Activated CD8-positive, alpha-beta memory T cell treated with anti-CD3 and anti-CD28 coated beads for 1 hour (primary cell): Measurements from ENCODE around the gene KCTD21.
"Not testable (repeated sequence)": the region's sequence is repeated elsewhere in the genome, so short reads cannot be mapped to it uniquely, and the experiment has no call there.

Experiments used
- DNase-seq, 2 donors: peaks; one replicate each; pipeline ENCODE4 v3.0.0-alpha.2; 2020; ENCODE audit warnings: low read depth in 1 of 2; ENCODE audit errors: extremely low read depth in 1 of 2

Gene KCTD21, protein sequence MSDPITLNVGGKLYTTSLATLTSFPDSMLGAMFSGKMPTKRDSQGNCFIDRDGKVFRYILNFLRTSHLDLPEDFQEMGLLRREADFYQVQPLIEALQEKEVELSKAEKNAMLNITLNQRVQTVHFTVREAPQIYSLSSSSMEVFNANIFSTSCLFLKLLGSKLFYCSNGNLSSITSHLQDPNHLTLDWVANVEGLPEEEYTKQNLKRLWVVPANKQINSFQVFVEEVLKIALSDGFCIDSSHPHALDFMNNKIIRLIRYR

DNA sequence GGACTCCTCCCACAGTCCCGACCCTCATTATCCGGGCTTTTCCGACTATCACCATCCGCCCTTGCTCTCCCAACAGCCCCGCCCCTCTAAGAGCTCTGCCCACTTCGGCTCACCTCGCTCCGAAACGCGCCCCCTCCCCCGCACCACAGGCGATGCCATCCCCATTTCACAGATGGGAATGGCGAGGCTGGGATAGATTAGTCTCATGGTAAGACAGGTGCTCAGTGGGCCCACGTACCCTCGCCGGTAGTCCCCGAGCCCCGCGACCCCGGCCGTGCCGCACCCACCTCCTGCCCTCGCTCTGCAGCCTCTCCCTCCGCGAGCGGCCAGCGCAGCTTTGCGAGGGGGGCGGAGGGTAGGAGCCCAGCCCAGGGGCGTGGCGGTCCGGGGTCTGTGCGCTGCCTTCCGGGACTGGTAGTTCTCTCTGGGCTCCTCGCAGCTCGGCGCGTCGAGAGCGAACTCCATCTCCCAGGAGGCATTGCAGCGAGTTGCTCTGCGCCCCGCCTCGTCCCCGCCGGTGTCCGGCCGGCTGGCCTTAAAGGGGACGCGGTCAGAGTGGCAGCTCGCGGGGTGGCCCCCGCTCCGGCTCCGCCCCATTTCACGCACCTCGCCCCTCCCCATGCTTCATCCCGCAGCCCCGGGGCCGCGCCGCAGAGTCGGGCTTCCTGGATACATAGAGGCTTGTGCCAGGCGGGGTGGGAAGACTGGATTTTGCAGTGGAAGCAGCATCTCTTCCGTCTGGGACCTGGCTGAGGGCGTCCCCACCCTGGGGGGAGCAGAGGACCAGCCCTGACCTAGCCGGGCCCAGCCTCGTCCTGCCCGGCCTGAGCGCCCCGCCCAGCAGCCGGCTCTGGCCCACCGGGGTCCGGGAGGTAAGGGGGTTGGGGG lies at the start of gene KCTD21, which contains the start of gene USP35:
TSS of gene KCTD21 (minus strand) at position 341 of the 888 bp plus-strand sequence. CDS start 14,072 bp downstream, outside the sequence.
TSS of gene USP35 (plus strand) at position 634 of the 888 bp plus-strand sequence. CDS start 7,327 bp downstream, outside the sequence.
- peak; percentile 72 to 84 for DNase-seq

DNA sequence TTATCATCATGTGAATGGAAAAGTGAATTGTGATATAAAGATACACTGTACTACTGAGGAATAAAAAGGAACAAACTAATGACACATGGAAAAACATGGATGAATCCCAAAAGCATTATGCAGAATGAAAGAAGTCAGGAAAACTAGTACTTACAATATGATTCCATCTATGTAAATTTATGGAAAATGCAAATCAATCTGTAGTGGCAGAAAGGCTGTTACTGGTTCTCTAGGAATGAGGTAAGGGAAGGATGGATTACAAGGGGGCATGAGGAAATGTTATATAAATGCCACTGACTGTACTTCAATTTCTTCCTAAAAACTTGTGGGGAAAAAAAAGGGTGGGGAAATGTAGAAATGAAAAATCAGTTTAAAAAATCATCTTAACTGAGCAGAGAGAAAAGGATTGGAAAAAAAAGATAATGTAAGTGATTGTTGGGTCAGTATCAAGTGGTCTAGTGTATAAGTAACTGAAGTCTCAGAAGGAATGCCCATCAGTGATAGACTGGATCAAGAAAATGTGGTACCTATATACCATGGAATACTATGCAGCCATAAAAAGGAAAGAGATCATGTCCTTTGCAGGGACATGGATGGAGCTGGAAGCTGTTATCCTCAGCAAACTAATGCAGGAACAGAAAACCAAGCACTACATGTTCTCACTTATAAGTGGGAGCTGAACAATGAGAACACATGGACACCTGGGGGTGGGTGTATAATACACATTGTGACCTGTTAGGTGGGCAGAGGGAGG lies 49.0 kb upstream of the KCTD21 start:
- no peak for DNase-seq

DNA sequence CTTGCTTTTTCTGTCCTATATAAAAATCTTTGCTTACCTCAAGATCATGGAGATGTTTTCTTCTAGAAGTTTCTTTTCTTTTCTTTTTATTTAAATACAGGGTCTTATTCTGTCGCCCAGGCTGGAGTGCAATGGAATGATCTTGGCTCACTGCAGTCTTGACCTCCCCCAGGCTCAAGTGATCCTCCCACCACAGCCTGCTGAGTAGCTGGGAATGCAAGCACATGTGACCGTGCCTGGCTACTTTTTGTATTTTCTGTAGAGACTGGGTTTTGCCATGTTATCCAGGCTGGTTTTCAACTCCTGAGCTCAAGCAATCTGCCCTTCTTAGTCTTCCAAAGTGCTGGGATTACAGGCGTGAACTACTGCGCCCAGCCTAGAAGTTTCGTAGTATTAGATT lies 45.6 kb upstream of the KCTD21 start:
- no peak for DNase-seq

DNA sequence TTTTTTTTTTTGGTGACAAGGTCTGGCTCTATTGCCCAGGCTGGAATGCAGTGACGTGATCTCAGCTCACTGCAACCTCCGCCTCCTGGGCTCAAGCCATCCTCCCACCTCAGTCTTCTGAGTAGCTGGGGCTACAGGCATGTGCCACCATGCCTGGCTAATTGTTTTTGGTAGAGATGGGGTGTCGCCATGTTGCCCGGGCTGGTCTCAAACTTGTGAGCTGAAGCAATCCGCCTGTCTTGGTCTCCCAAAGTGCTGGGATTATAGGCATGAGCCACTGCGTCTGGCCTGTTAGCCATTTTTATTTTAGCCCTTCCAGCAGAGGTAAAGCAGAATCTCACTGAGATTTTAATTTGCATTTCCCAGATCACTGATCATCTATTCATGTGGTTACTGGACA lies 44.6 kb upstream of the KCTD21 start:
- not testable (repeated sequence) for DNase-seq

DNA sequence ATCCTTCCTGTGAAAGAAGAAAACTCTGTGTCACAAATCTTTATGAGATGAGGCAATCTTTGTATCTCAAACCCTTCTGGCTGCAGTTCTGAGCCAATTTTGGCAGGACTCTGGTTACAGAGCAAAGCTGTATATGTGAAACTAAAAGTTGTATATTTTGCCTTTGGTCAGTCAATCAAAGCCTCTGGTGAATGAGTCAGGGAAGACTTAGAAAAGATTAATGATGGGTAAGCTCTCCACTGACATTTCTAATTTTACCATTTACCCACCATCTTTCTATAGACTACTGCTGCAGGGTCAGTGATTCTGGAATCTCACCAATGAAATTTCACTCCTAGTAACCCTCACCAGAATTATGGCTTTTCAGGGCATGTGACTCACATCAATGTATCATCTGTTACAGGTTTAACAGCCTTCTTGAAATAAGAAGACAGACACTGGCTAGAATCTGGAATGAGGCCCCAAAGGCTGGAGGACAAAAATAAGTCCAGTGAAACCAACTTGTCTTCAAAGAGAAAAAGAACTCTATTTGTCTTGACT lies 43.6 kb upstream of the KCTD21 start:
- DNase-seq, result no peak

DNA sequence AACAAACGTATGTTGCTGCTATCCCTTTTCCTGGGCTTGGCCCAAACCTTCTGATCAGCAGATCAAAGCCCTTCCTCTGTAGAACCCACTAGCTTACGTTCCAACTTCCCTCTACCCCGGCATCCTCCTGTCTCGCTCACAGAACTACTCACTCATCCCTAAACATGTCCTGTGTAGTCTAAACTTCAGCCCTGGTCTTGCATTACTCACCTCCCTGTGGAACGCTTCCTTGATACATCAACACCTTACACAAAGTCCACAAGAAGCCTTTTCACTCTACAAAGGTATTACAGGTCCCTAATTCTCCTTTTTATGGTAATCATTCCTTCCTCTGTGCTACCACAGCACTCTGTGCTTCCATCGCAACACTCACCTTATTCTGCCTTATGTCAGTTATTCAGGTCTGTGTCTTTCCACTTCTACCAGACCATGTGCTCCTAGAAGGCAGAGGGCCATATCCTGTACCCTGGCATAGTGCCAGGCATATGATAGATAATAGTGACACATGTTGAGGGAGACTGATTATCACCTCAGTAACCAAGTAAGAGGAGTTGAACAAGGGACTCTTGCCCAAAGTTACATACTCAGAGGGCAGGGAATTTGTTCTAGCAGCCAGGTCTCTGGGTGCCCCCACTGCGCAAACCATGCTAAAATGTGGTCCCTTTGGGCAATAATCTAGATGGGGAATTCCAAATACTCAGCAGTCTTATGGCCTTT lies 41.9 kb upstream of the KCTD21 start:
- no peak for DNase-seq

DNA sequence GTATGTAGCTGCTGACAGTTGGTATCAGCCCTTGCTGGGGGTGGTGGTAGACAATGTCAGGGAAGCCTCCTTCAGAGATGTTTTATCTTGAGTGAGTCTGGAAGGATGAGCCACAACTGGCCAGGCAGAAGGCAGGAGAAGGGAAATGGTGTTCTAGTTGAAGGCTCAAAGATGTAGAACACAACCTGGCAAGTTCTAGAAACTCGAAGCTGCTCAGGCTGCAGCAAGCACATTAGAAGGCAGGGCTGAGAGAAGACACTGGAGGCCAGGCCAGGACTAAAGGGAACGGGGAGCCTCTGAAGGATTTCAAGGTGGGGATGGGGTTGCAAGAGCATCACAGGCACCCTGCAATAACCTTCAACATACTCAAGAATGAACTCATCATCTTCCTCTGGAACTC lies 40.7 kb upstream of the KCTD21 start:
- no peak for DNase-seq

DNA sequence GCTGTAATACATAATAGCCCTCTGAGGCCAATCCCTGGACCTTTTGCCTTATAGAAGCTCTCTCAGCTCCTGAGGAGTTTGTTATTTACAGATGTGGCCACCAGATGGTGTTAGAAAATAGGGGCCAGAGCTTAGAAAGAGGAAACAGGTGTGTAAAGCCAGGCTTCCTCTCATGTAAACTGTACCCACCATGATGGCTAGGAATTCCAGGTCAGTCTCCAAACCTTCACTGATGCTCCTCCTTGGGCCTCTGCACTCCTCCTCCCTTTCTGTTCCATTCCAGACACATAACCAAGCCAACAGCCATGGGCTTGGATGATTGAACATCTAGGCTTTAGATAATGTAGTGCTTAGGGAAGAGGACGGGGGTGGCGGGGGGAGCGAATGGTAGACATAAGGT lies 40.0 kb upstream of the KCTD21 start:
- DNase-seq, result no peak

DNA sequence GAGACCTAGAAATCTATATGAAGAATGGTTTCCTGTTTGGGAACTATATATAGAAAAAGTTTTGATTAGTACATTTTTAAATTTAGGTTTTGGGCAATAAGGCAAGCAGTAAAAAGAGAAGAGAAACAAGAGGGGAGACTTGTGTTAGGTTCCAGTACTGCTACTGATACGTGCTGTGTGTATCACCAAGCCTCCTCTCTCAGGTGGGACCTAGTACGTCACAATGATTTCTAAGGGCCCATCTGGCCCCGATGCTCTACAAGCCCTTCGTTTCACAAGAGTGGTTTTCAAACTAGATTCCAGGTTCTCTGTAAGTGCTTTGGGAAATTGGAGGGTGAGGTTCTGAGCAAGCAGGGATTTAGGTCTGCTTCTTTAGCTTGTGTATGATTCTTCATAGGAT lies 39.5 kb upstream of the KCTD21 start:
- no peak for DNase-seq

DNA sequence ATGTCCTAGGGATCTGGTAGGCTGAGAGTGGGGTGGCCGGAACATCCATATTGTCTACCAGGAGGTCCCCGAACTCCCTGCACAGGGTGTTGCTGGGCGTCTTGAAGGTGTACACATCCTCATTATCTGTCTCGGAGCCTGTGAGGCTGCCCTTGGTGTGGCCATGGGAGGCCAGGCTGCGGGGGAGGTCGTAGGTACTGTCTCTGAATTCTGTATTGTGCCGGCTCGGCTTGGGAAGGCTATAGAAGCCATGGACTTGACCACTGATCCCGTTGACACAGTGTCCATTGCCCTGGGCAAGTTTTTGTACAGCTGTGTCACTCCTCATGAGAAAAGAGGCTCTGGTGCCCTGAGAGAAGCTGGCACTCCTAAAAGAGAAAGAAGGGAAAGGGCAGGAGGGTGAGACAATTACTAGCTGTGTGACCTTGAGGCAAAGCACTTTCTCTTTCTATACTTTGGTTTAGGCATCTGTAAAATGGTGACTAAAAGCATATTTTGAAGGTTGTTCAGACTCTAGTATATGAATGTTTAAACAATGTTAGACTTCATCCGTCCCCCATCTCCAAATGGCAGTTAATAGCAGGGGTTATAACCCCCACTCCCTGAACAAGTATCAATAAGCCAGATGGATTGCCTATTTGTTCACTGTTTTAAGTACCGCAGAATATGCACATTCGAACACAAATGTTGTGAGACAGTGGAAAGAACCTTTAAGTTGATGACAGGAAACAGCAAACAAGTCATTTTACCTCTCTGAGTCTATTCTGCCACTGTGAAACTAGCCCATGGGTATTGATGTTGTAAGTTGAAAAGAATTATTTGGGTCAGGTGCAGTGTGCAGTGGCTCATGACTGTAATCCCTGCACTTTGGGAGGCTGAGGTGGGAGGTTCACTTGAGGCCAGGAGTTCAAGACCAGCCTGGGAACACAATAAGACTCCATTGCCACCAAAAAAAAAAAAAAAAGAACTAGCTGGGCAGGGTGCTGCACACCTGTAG lies 38.6 kb upstream of the KCTD21 start:
- DNase-seq, result no peak

DNA sequence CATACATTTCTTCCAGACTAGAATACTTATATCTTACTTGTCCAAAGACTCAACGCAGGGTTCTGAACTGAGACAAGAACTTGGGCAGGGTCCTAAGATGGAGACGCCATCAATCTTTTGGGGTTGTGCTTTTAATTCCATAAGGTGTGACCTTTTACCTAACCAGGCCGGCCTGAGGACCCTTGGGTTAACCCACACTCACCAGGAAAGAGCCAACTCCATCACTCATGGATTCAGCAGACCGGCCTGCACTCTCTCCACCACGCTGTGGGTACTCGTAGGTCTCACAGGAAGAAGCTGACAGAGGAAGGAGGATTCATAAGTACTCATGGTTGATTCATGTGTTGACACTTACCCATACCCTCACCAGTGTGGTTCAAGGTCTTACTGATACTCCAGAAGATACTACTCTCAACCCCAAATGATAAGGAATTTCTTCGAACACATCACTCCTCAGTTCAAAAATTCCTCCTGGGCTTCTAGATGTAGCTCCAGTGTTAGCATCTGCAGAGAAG lies 36.5 kb upstream of the KCTD21 start:
- no peak for DNase-seq

DNA sequence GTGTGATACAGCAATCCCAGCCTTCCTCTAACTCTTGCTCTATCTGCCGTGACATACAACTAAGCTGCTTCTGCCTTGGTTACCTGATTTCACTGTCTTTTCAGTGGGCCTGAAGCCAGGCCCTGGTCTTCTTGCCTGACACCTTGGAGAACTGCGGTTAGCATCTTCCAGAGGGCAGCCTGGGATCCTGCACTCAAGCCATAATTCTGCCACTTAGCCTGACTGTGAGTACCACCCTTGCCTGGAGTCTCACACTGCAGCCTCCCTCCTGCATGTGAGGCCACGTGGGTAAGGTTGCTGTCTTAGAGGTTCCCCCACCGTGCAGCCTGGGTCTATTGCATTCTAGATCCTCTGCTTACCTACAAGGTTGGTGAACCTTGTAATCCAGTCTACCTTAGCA lies 36.1 kb upstream of the KCTD21 start:
- no peak for DNase-seq

DNA sequence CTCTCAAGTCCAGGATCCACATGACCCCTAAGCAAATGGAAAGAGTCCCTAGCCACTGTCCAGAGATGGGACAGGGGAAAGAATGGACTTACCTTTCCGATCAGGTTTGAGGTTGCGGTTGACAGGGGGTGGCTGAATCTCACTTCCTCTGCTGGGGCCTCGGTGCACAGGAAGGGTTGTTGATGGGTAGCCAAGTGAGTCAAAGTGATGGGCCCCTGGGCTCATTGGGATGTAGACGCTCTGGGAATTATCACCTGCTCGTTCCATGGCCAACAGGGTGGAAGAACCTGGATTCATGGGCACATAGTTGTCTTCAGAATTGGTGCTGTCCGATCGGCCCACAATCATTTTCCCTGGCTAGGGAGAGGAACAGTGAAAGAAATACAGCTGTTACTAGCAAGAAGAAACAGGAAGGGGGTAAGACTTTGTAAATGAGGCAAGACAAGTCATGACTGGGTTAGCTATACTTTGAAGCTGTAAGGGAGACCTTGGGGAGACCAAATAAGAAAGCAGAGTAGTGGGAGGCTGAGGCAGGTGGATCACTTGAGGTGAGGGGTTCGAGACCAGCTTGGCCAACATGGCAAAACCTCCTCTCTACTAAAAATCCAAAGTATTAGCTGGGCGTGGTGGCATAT lies 35.0 kb upstream of the KCTD21 start:
- no peak for DNase-seq

DNA sequence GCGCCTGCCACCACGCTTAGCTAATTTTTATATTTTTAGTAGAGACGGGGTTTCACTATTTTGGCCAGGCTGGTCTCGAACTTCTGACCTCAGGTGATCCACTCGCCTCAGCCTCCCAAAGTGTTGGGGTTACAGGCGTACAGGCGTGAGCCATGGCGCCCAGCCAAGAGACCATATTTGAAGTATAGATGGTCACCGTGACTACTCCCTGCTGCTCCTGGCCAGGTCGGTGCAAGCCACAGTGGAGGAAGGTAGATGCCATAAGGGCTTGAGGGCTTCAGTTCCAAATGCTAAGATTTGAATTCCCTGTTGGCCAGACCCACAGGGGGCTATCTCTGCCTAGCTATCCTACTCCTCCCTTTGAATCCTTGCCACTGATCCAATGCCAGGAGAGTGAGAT lies 34.3 kb upstream of the KCTD21 start:
- DNase-seq, result not testable (repeated sequence)

DNA sequence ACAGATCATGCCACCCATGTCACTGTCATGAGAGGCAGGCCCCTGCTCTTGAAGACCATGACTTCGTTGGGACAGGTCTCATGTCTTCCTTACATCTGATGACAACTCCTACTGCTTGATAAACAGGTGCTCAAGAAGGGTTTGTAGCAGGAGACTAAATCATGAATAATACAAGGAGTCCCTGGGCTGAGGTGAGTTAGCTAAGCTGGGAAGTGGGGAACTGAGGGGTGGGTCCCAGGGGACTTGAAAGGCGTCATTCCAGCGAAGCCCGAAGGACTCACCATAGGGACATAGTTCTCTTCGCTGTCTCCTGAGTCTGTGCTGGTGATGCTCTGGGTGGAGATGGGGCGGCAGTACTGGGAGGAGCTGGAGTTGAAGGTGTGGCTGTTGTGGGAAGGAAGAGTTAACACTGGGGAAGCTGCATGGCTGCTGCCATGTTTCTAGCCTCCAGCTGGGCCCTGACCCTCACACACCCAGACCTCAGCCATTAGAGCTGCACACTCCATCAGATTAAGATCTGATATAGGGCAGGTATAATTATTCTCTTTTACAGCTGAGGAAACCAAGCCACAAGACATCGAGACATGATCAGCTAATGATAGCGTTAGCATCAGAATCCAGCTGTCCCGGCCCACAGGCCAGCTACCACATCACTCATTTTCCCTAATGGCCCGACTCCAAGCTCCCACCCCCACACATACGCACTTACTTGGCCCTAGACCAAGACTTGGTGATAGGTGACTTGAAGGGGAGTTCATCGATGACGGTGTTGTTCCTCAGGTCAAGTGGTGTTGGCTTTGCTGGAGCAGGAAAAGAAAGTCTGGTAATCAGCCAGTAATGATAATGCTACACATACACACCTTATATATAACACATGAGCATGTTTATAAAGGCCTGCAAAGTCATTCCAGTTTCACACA lies 33.2 kb upstream of the KCTD21 start:
- DNase-seq, result no peak

DNA sequence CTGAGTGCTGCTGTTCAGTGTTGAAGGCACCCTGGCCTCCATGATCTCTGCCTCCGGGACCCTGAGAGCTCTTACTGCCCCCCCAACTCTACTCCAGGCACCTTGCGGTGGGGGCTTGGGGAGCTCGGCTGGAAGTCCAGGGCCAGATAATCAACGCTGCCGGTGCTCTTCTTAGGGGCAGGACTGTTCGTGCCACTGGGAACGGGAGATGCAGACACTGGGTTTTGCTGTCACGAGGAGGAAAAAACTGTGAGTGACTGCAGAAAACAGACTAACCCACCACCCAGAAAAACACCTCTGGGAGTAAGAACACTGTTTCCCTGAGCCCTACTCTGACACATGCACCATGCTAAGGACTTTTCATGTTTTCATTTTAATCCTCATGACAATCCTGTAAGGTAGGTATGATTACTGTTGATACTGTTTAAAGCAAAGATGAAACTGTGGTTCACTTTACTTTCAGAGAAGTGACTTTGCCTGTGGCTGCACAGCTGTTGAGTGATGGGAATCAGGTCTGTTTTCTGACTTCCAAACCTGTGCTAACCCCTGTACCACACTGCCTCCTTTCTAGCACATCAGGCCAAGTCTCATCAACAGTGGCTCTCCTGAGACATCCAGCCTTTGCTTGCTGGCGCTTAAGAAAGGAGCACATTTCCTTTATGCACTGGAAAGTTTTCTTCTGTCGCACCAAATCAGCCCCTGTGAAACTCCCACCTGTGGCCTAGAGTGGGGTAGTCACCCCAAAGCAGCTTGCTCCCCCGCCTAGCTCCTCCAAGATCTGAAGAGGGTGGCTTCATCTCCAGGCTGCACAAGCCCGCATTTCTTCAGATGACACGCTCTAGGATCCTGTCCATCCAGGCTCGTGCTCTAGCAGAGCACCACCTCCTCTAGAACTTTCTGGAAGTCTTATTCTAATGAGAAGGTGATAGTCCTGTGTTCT lies 32.1 kb upstream of the KCTD21 start:
- DNase-seq, result no peak
